PC-9 (cell line): ENCODE measurements around the gene RNF212.

Source experiments
- EZH2 ChIP-seq: fragments of 200-600 bp; sonication (generic); IDR thresholded peaks from 2 replicates; pipeline ENCODE4 v1.8.0; 2017; ENCODE audit warnings: antibody characterized with exemption, low read depth
- TF ChIP-seq, protein P1 (sequence below): fragments of 200-600 bp; sonication (generic); conservative IDR thresholded peaks from 2 replicates; pipeline ENCODE4 v1.6.1; 2017; ENCODE audit warnings: mixed run types, antibody characterized with exemption, mild to moderate bottlenecking, moderate library complexity

DNA sequence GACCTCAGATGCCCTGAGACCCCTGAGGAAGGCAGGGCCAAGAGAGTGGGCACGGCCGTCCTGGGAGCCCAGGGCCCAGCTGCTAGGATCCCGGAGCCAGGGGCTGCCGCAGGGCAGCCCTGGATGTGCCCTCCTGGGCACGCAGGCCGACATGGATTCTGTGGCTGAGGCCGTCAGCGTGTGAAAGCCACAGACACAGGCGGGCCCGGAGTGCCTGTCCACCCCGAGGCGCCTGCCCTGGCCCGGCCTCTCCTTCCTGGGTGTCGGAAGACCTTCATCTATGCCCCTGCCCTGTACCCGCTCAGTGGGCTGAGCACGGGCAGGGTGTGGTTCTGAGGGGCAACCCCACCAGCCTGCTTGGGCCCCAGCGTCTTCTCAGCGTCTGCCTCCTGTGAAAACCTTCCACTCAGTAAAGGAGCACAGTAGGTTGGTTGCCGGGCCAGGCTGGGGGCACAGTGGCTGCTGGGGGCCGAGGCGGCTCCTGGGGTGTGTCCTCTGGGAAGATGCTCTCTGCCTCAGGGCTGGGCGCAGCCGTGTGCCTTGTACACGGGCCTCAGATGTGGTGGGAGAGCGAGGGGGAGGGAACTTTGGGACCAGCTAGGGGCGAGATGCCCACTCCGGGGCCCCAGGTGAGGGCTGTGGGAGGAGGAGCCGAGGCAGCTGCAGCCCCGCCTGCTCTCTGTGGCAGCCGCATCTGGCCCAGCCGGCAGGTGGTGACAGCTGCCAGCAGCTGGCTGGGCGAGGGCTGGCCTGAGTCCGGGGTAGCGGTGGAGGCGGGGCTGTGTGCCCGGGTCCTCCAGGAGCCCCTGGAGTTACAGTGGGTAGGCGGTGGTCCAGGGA lies 81.2 kb downstream of the RNF212 start:
- TF ChIP-seq, protein P1, sequence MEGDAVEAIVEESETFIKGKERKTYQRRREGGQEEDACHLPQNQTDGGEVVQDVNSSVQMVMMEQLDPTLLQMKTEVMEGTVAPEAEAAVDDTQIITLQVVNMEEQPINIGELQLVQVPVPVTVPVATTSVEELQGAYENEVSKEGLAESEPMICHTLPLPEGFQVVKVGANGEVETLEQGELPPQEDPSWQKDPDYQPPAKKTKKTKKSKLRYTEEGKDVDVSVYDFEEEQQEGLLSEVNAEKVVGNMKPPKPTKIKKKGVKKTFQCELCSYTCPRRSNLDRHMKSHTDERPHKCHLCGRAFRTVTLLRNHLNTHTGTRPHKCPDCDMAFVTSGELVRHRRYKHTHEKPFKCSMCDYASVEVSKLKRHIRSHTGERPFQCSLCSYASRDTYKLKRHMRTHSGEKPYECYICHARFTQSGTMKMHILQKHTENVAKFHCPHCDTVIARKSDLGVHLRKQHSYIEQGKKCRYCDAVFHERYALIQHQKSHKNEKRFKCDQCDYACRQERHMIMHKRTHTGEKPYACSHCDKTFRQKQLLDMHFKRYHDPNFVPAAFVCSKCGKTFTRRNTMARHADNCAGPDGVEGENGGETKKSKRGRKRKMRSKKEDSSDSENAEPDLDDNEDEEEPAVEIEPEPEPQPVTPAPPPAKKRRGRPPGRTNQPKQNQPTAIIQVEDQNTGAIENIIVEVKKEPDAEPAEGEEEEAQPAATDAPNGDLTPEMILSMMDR: no peak
- no peak for TF ChIP-seq EZH2
